HepG2 (cell line): ENCODE data around the gene TCFL5. TPM values are rescaled to one million over a fixed set of nuclear protein-coding genes. Genes with fewer than 3 reads are reported as not detected.

ENCODE experiments used
- ATAC-seq: fragments of 200-7000 bp; cut with Tn5 transposase; 3 replicates; pipeline ENCODE4 v1.9.1; 2020; ENCODE audit warnings: mild to moderate bottlenecking, moderate library complexity
- BruUV-seq: library from RNA; stranded (reverse); fragments of 400-500 nt; replicated peaks from 2 replicates; lab custom pipeline; 2021; lab: Mats Ljungman, UMichigan
- CTCF ChIA-PET: fragments of 300-600 bp; formaldehyde crosslinking; extraction: SDS; loops from one replicate; lab custom pipeline; 2021; ENCODE audit warnings: low total read pairs, inconsistent platforms, low intra/inter-chr PET ratio; lab: Yijun Ruan, JAX
- POLR2A ChIA-PET: fragments of 350-600 bp; sonication (Branson Sonifier 250); formaldehyde crosslinking; loops from one replicate; lab custom pipeline; 2020; ENCODE audit warnings: antibody characterized with exemption, inconsistent platforms; lab: Yijun Ruan, JAX
- DNase-seq: peaks from one replicate; pipeline ENCODE4 v3.0.0-alpha.2; 2015; ENCODE audit warnings: low spot score
- FAIRE-seq: peaks from 3 replicates; lab custom pipeline; 2011; peaks lifted over from hg19 to GRCh38; lab: Jason Lieb, UNC
- H2AFZ ChIP-seq: one replicate; pipeline ENCODE4 v1.6.1; 2011; ENCODE audit warnings: low read length, inconsistent platforms
- H3K27ac ChIP-seq: fragments of 300-600 bp; 3 replicates; pipeline ENCODE4 v1.8.0; 2011; ENCODE audit warnings: mixed run types, mild to moderate bottlenecking, mixed read lengths, low read length, inconsistent platforms; ENCODE audit not compliant: insufficient read depth; ENCODE audit errors: extremely low read length
- H3K27me3 ChIP-seq, 2 experiments: fragments of 200-600 bp in 1 of 2; 2 replicates in 1 of 2; 3 replicates in 1 of 2; pipeline versions ENCODE4 v1.6.0 to v1.8.0; 2011; ENCODE audit warnings: low read length in 2 of 2, mild to moderate bottlenecking in 2 of 2, moderate library complexity in 2 of 2, inconsistent platforms in 1 of 2; ENCODE audit not compliant: insufficient read depth in 2 of 2, control insufficient read depth in 1 of 2
- H3K36me3 ChIP-seq, 2 experiments: fragments of 200-600 bp in 1 of 2; replicated peaks in 1 of 2; 2 replicates in 1 of 2; 3 replicates in 1 of 2; pipeline versions ENCODE4 v1.5.1 to v1.8.0; 2011; ENCODE audit warnings: low read length in 2 of 2, inconsistent platforms in 1 of 2; ENCODE audit not compliant: insufficient read depth in 2 of 2, control insufficient read depth in 1 of 2
- H3K4me1 ChIP-seq: 2 replicates; pipeline ENCODE4 v1.5.1; 2012; ENCODE audit warnings: low read length, inconsistent platforms; ENCODE audit not compliant: insufficient read depth
- H3K4me2 ChIP-seq: 2 replicates; pipeline ENCODE4 v1.6.0; 2011; ENCODE audit warnings: low read depth, low read length, inconsistent platforms
- H3K4me3 ChIP-seq, 3 experiments: fragments of 200-600 bp in 1 of 3; sonication (generic), shearing (Covaris generic) in 1 of 3; replicated peaks in 1 of 3; 2 replicates each; pipeline ENCODE4 v1.5.1; 2011 to 2016; ENCODE audit warnings: low read length in 3 of 3, inconsistent platforms in 2 of 3, low read depth in 2 of 3, mild to moderate bottlenecking in 2 of 3, control low read depth in 1 of 3, mixed read lengths in 1 of 3; ENCODE audit not compliant: insufficient read depth in 1 of 3
- H3K79me2 ChIP-seq: one replicate; pipeline ENCODE4 v1.6.1; 2011; ENCODE audit warnings: low read length, inconsistent platforms; ENCODE audit not compliant: insufficient read depth
- H3K9ac ChIP-seq: 2 replicates; pipeline ENCODE4 v1.6.0; 2011; ENCODE audit warnings: mild to moderate bottlenecking, low read depth, low read length, inconsistent platforms; ENCODE audit not compliant: insufficient read depth
- H3K9me3 ChIP-seq: 2 replicates; pipeline ENCODE4 v1.5.1; 2012; ENCODE audit warnings: mild to moderate bottlenecking, low read length
- H4K20me1 ChIP-seq: 2 replicates; pipeline ENCODE4 v1.6.0; 2011; ENCODE audit warnings: inconsistent platforms, mild to moderate bottlenecking, low read length, moderate library complexity; ENCODE audit not compliant: insufficient read depth
- E2F5 ChIP-seq: sonication (generic); formaldehyde crosslinking; conservative IDR thresholded peaks from 2 replicates; pipeline ENCODE4 v1.4.0; 2020; ENCODE audit warnings: missing genetic modification reagents
- HNF1A ChIP-seq, 2 experiments: sonication (generic) in 1 of 2; formaldehyde crosslinking in 1 of 2; IDR thresholded peaks; 2 replicates each; pipeline versions ENCODE4 v1.4.0 to v1.6.1; 2016 to 2020; ENCODE audit warnings: borderline replicate concordance in 1 of 2, low read depth in 1 of 2, mild to moderate bottlenecking in 1 of 2, missing genetic modification reagents in 1 of 2
- ZNF12 ChIP-seq: sonication (generic); formaldehyde crosslinking; IDR thresholded peaks from 2 replicates; pipeline ENCODE4 v1.5.0; 2020; ENCODE audit warnings: missing genetic modification reagents
- ZNF292 ChIP-seq: sonication (generic); formaldehyde crosslinking; IDR thresholded peaks from 2 replicates; pipeline ENCODE4 v1.8.1; 2022; ENCODE audit warnings: mild to moderate bottlenecking, low read depth, missing genetic modification reagents, borderline replicate concordance
- ZNF431 ChIP-seq: sonication (generic); formaldehyde crosslinking; IDR thresholded peaks from 2 replicates; pipeline ENCODE4 v1.9.0; 2022; ENCODE audit warnings: missing genetic modification reagents, low read depth, mild to moderate bottlenecking, borderline replicate concordance
- ZNF530 ChIP-seq: sonication (generic); formaldehyde crosslinking; IDR thresholded peaks from 2 replicates; pipeline ENCODE4 v1.5.0; 2020; ENCODE audit warnings: low read depth, mild to moderate bottlenecking, missing genetic modification reagents
- WGBS: methylation state at CpG from one replicate; pipeline ENCODE4 v1.1.6; 2017; ENCODE audit warnings: low lambda C conversion rate; 5-methylcytosine and 5-hydroxymethylcytosine counted together
- in situ Hi-C: cut with HindIII; loops from 2 replicates; pipeline ENCODE4 v1.10.0; 2017; ENCODE audit warnings: low pct_unique_long_range_greater_than_20kb; ENCODE audit not compliant: extremely low pct_ligation_motif_present
- intact Hi-C: fragments of 100-400 bp; cut with micrococcal nuclease; formaldehyde crosslinking; loops from one replicate; pipeline ENCODE4 v1.10.0; 2022; ENCODE audit not compliant: unreplicated experiment
- polyA plus RNA-seq, 8 experiments: library from polyadenylated mRNA; depleted of rRNA in 3 of 8; stranded (reverse) in 7 of 8; unstranded in 1 of 8; fragments of >200 nt; fragmentation: Illumina TruSeq in 4 of 8; extraction: Trizol in 4 of 8; gene quantifications; 2 replicates each; pipeline versions ENCODE4 v1.2.1 to v1.2.3, GENCODE V29; 2011 to 2016; ENCODE audit warnings: low read depth in 4 of 8, missing spikeins in 1 of 8, mixed read lengths in 1 of 8; ENCODE audit not compliant: insufficient read depth in 1 of 8
- total RNA-seq, 5 experiments: library from RNA; depleted of rRNA; stranded (reverse); fragments of >200 nt; fragmentation: Illumina TruSeq; extraction: Trizol; gene quantifications; 2 replicates each; pipeline ENCODE4 v1.2.3, GENCODE V29; 2016; ENCODE audit warnings: low read depth in 1 of 5
- TF ChIP-seq, protein P1 (sequence below): sonication (generic); formaldehyde crosslinking; IDR thresholded peaks from 2 replicates; pipeline ENCODE4 v1.4.0; 2020; ENCODE audit warnings: mild to moderate bottlenecking, missing genetic modification reagents, borderline replicate concordance

The TCFL5 gene
- total and polyA plus RNA-seq, 2 of the 13 experiments (the other 11 are each of a cell fraction or from before 2014, with no cell fraction given), result 14.8 to 20.0 TPM

DNA sequence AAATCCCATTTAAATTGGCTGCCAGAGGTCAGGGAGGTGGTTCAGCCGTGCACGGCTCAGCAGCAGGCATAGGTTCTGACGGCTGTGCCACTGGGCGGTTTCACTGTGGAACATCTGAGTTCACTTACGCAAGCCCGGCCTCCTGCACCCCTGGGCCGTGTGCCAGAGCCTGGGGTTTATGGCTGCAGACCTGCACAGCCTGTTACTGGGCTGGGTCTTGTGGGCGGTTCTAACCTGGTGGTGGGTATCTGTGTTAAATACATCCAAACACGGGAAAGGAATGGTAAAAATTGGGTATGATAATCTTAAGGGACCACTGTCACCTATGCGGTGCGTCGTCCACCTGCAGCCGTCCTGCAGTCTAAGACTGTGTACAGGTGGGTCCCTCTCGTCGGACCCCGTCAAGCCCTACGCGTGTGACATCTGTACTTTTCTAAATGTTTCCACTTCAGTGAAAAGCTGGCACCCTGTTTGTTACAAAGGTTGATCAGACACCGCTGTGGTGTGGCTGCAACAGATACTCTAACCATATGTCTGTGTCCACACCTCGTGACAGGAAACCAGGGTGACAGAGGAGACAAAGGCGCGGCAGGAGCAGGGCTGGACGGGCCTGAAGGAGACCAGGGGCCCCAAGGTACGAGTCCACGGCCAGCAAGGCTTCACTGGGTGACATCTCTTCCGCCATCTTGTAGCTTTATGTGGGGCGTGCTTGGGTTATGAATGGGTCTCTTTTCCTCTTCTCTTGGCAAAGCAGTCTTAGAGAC, 23.3 kb downstream of the TCFL5 start (continued):
- TF ChIP-seq E2F5 (CRISPR knock-in tag) (no peak), HNF1A (IDR thresholded peaks at IDR 0.05; ENCODE audit: low read depth) (no peak), HNF1A (CRISPR knock-in tag; IDR thresholded peaks at IDR 0.05; ENCODE audit: borderline replicate concordance) (no peak), ZNF12 (CRISPR knock-in tag) (peak; percentile 60)
- TF ChIP-seq, all 625 proteins: peak for 26

- 88% methylated on average over 8 of the region's 8 CpGs for WGBS
- Histone ChIP-seq H2AFZ (no peak overlapping the region), H3K4me1 (peaks cover 13% of the 10 kb centered on the region), H3K79me2 (no peaks in the 10 kb centered on the region), H3K9ac (no peak overlapping the region), H3K27me3 (no peaks in the 10 kb centered on the region), H3K9me3 (no peaks in the 10 kb centered on the region), H3K27ac (no peak overlapping the region), H3K4me2 (no peak overlapping the region), H4K20me1 (no peaks in the 10 kb centered on the region), H3K36me3 (peaks cover 14 to 22% of the 10 kb centered on the region in 2 experiments; a peak in 4 of 5 replicates), H3K4me3 (no peak overlapping the region)
- intact Hi-C loops (no loop called here), in situ Hi-C loops (no loop called here)
- no TSS peak for BruUV-seq
- no peak for DNase-seq
- ChIA-PET CTCF (no interaction called here), POLR2A (no interaction called here)
- ATAC-seq, result no peak
- TF ChIP-seq ZNF530 (0 out of 2 replicates have a peak, but pooled peaks have one; percentile 2), ZNF292 (CRISPR knock-in tag) (no peak), ZNF431 (no peak)
- TF ChIP-seq, protein P1, sequence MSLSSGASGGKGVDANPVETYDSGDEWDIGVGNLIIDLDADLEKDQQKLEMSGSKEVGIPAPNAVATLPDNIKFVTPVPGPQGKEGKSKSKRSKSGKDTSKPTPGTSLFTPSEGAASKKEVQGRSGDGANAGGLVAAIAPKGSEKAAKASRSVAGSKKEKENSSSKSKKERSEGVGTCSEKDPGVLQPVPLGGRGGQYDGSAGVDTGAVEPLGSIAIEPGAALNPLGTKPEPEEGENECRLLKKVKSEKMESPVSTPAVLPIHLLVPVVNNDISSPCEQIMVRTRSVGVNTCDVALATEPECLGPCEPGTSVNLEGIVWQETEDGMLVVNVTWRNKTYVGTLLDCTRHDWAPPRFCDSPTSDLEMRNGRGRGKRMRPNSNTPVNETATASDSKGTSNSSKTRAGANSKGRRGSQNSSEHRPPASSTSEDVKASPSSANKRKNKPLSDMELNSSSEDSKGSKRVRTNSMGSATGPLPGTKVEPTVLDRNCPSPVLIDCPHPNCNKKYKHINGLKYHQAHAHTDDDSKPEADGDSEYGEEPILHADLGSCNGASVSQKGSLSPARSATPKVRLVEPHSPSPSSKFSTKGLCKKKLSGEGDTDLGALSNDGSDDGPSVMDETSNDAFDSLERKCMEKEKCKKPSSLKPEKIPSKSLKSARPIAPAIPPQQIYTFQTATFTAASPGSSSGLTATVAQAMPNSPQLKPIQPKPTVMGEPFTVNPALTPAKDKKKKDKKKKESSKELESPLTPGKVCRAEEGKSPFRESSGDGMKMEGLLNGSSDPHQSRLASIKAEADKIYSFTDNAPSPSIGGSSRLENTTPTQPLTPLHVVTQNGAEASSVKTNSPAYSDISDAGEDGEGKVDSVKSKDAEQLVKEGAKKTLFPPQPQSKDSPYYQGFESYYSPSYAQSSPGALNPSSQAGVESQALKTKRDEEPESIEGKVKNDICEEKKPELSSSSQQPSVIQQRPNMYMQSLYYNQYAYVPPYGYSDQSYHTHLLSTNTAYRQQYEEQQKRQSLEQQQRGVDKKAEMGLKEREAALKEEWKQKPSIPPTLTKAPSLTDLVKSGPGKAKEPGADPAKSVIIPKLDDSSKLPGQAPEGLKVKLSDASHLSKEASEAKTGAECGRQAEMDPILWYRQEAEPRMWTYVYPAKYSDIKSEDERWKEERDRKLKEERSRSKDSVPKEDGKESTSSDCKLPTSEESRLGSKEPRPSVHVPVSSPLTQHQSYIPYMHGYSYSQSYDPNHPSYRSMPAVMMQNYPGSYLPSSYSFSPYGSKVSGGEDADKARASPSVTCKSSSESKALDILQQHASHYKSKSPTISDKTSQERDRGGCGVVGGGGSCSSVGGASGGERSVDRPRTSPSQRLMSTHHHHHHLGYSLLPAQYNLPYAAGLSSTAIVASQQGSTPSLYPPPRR (CRISPR knock-in tag), result no peak
- FAIRE-seq, result no peak
These were observed 23.9 kb downstream of the TCFL5 start for GRCh38 chr20:62837790-62838127.
